Esophagus squamous epithelium (tissue), 4 donors: Measurements from ENCODE around the gene KMT2E.

Source experiments
- CTCF ChIP-seq, 6 experiments: fragments of 450-650 bp in 4 of 6; fragments of 200-600 bp in 2 of 6; sonication (generic) in 2 of 6; IDR thresholded peaks; one replicate each; pipeline ENCODE4 v1.5.1; 2016 to 2019; ENCODE audit warnings: antibody characterized with exemption in 6 of 6, mild to moderate bottlenecking in 4 of 6, moderate library complexity in 4 of 6
- POLR2A ChIP-seq, 4 donors: fragments of 450-650 bp; IDR thresholded peaks; one replicate each; pipeline ENCODE4 v1.6.1; 2017; ENCODE audit warnings: antibody characterized with exemption in 4 of 4, mild to moderate bottlenecking in 4 of 4, moderate library complexity in 3 of 4

DNA sequence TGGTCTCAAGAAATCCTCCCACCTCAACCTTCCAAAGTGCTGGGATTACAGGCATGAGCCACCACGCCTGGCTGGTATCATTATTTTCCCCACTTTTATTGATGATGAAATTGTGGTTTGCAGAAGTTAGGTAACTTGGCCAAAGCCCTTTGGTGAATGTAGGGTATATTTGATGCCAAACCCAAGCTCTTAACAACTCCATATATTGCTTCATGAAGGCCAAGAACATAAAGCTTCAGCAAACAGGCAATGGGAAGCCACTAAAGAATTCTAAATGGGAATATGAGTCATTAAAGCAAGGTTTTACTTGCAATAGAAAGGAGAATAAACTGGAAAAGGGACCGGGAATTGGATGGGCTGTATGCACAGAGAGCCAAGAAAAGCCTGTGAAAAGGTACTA, 142.7 kb downstream of the KMT2E start:
- TF ChIP-seq POLR2A (IDR thresholded peaks at IDR 0.05) (no peak), CTCF (IDR thresholded peaks at IDR 0.05) (no peak)
